T-helper 1 cell (primary cell): ENCODE data around the gene ZNF566.

Experiments
- DNase-seq, 5 donors: peaks; one replicate each; pipeline ENCODE4 v3.0.0-alpha.2; 2012 to 2020

Gene ZNF566

DNA sequence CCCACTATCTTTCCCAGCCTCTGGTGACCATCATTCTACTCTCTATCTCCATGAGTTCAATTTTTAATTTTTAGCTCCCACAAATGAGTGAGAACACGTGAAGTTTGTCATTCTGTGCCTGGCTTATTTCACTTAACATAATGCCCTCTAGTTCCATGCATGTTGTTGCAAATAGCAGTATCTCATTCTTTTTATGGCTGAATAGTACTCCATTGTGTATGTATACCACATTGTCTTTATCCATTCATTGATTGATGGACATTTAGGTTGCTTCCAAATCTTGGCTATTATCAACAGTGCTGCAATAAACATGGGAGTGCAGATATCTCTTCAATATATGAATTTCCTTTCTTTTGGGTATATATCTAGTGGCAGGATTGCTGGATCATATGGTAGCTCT lies 48.0 kb downstream of the ZNF566 start:
- no peak for DNase-seq

- no peak for DNase-seq
Measured at GRCh38 chr19:36436531-36436930, 52.8 kb downstream of the ZNF566 start.

DNA sequence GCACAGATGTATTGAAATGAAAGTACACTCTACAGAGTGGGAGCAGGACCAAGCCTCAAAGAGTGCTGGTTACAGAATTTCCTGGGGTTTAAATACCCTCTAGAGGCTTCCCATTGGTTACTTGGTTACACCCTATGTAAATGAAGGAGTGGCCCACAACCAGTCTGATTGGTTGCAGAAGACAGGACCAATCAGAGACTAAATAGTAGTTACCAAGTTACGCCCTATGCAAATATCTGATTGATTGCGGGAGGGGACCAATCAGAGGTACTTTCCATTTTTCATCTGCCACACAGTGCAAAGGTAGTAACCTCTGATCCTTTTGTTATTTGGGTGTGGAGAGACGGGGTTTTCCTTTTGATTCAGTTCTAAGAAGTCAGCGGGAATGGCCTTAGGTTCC lies 65.4 kb downstream of the ZNF566 start:
- no peak for DNase-seq

GRCh38 chr19:36421749-36422481 lies 67.4 kb downstream of the ZNF566 start:
- DNase-seq, result no peak

DNA sequence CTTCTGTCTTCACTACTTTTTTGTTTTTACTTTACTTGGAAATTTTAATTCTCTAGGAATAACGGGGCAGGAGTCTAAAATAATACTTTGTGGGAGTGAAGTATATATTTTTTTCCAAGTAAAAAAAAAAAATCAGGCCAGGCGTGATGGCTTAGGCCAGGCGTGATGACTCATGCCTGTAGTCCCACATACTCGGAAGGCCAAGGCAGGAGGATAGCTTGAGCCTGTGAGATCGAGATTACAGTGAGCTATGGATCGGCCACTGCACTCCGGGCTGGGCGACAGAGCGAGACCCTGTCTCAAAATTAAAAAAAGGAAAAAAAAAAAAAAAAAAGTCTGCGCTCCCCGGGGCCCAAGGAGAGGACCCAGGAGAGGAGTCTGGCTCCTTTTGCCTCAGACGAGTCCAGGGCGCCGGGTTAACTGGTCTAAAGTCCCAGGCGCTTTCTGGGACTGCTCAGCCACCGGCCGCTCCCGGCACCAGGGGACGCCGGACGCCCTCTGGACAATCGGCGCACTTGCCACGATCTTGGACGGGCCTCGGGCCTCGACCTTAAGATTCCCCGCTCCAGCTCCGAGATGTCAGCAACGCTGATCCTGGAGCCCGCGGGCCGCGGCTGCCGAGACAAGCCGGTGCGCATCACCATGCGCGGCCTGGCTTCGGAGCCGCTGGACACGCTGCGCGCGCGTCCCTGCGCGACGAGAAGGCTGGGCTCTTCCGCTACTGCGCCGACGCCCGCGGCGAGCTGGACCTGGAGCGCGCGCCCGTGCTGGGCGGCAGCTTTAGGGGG lies 68.2 kb downstream of the ZNF566 start:
- no peak for DNase-seq

DNA sequence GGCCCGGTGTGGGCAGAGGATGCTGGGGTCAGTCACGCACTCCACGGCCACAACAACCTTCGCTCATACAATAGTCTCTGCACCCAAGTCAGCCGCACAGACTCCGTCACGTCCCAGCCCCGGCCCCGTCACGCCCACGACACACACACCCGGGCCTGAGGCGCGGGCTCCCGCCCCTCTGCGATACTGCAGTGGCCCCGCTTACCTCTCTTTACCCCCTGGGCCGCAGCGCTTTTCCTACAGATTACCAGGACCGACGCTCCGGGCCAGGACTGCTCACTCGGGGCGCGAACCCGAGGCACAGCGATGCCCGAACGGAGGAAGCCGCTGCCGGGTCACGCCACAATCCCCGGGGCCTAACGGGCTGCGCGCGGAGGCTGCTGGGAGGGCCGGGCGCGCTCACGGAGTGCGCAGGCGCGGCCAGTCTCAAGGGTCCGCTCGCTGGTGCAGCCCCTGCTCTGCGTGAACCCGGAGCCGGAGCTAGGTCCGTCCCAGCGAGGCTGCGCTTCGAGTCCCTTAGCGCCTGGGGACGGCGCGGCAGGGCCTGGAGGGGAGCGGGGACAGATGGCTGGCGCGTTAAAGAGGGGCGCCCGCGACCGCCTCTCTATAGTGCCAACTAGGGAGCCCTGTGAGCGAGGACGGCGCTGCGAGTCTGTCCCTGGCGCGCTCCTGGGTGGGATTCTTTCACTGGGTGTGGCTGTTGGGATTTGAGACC lies 70.9 kb downstream of the ZNF566 start, which contains the start of gene ZFP82:
ZFP82 (minus strand) TSS at position 358 of the 715 bp plus-strand sequence. CDS start 8,855 bp downstream, outside the sequence.
- DNase-seq, result peak; percentile 46 to 81 (median 59)

DNA sequence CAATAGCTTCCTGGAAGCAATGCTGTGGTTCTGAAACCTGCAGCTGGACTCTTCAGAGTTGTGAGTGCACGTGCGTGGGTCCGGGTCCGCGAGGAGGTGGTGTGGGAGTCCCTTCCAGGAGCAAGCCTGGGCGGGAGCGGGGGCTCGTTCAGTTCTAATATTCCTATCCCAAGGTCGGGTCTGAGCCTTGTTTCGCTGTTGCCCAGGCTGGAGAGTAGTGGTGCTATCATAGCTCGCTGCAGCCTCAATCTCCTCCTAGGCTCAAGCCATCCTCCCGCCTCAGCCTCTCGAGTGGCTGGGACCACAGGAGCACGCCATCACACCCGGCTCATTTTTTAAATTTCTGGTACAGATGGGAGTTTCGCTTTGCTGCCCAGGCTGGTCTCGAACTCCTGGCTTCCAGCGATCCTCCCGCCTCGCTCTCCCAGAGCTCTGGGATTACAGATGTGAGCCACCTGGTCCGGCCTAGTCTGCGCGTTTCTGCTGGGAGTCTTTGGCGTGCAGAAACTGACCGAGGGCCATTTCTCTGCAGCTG lies 71.5 kb downstream of the ZNF566 start:
- no peak for DNase-seq

DNA sequence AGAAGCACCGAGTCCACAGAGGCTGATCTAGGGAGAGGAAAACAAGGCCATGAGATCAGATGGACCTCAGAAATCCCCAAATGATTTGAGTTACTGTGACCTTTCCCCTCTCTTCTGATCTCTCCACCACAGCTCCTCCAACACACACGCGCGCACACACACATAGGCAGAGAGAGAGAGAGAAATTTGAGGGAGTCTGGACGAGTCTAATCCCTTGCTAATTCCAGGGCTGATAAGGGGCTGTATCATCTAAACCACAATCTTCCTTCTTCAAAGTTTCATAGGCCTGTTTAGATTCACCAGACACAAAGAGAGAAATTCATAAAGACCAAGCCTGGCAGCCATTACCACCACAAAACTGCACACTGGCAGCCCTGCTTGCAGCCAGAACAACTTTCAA lies 79.5 kb downstream of the ZNF566 start:
- DNase-seq, result no peak

GRCh38 chr19:36408101-36408500 lies 81.3 kb downstream of the ZNF566 start:
- DNase-seq, result no peak

GRCh38 chr19:36404498-36404897 lies 84.9 kb downstream of the ZNF566 start:
- DNase-seq, result no peak

GRCh38 chr19:36401475-36401874 lies 87.9 kb downstream of the ZNF566 start:
- DNase-seq, result no peak

GRCh38 chr19:36398571-36398970 lies 90.8 kb downstream of the ZNF566 start:
- DNase-seq, result no peak
